ENCODE results near the gene BBOX1. TPM values are rescaled to one million over a fixed set of nuclear protein-coding genes. Genes with fewer than 3 reads are reported as not detected.

Gene BBOX1
- total and polyA plus RNA-seq, 4 donors: 2.8 to 18.4 (median 9.0) TPM

DNA sequence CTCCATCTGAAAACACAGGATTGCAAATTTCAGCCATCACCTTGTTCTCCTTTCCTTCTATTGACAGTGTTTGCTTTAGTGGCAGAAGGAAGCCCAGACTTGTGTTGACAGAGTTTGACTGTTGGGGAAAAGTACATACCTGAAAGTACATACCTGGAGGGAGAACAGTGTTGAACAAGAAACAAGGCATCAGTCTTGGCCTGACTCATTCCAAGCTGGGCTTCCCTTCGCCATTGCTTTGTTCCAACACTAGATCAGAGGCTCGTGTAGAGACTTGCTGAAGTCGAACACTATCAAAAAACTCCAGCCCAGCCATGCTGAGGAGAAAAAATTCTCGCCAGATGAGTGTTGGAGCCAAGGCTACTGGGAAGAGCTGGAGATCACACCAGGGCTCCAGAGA, 133.4 kb downstream of the BBOX1 start:
- Histone ChIP-seq H3K27ac (ENCODE audit: low read depth in 1 of 2, low read length in 2 of 2) (no peak overlapping the region), H3K9me3 (ENCODE audit: control insufficient read depth in 4 of 4, low read length in 3 of 4) (no peaks in the 10 kb centered on the region), H3K9ac (ENCODE audit: low read depth in 1 of 2, low read length in 2 of 2) (no peak overlapping the region), H3K4me3 (ENCODE audit: low read depth in 1 of 3, low read length in 3 of 3) (no peak overlapping the region), H3K4me1 (ENCODE audit: control insufficient read depth in 4 of 4, insufficient read depth in 4 of 4, low read length in 3 of 4) (peaks cover 4 to 19% (median 11%) of the 10 kb centered on the region in 4 donors), H3K27me3 (ENCODE audit: control insufficient read depth in 4 of 4, insufficient read depth in 4 of 4, low read length in 3 of 4) (no peaks in the 10 kb centered on the region), H3K36me3 (ENCODE audit: control insufficient read depth in 4 of 4, insufficient read depth in 3 of 4, low read depth in 1 of 4, low read length in 3 of 4) (no peaks in the 10 kb centered on the region)
- no peak for DNase-seq (ENCODE audit: low spot score)
- no peak for TF ChIP-seq FOXA2 (IDR thresholded peaks at IDR 0.05)
- TF ChIP-seq, protein P1, sequence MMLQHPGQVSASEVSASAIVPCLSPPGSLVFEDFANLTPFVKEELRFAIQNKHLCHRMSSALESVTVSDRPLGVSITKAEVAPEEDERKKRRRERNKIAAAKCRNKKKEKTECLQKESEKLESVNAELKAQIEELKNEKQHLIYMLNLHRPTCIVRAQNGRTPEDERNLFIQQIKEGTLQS (IDR thresholded peaks at IDR 0.05): no peak
- no peak for TF ChIP-seq RAD21 (IDR thresholded peaks at IDR 0.05)
- TF ChIP-seq EGR1 (IDR thresholded peaks at IDR 0.05; ENCODE audit: low read depth in 2 of 2): no peak
- no peak for TF ChIP-seq FOXA1 (IDR thresholded peaks at IDR 0.05)
- TF ChIP-seq RXRA (IDR thresholded peaks at IDR 0.05): no peak
- no peak for TF ChIP-seq HNF4G (IDR thresholded peaks at IDR 0.05)
- no peak for TF ChIP-seq HNF4A (conservative IDR thresholded peaks at IDR 0.05)
- TF ChIP-seq YY1 (IDR thresholded peaks at IDR 0.05): no peak
- TF ChIP-seq, protein P2, sequence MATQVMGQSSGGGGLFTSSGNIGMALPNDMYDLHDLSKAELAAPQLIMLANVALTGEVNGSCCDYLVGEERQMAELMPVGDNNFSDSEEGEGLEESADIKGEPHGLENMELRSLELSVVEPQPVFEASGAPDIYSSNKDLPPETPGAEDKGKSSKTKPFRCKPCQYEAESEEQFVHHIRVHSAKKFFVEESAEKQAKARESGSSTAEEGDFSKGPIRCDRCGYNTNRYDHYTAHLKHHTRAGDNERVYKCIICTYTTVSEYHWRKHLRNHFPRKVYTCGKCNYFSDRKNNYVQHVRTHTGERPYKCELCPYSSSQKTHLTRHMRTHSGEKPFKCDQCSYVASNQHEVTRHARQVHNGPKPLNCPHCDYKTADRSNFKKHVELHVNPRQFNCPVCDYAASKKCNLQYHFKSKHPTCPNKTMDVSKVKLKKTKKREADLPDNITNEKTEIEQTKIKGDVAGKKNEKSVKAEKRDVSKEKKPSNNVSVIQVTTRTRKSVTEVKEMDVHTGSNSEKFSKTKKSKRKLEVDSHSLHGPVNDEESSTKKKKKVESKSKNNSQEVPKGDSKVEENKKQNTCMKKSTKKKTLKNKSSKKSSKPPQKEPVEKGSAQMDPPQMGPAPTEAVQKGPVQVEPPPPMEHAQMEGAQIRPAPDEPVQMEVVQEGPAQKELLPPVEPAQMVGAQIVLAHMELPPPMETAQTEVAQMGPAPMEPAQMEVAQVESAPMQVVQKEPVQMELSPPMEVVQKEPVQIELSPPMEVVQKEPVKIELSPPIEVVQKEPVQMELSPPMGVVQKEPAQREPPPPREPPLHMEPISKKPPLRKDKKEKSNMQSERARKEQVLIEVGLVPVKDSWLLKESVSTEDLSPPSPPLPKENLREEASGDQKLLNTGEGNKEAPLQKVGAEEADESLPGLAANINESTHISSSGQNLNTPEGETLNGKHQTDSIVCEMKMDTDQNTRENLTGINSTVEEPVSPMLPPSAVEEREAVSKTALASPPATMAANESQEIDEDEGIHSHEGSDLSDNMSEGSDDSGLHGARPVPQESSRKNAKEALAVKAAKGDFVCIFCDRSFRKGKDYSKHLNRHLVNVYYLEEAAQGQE (IDR thresholded peaks at IDR 0.05): no peak
- TF ChIP-seq NR2F2 (IDR thresholded peaks at IDR 0.05): no peak
- TF ChIP-seq, protein P3, sequence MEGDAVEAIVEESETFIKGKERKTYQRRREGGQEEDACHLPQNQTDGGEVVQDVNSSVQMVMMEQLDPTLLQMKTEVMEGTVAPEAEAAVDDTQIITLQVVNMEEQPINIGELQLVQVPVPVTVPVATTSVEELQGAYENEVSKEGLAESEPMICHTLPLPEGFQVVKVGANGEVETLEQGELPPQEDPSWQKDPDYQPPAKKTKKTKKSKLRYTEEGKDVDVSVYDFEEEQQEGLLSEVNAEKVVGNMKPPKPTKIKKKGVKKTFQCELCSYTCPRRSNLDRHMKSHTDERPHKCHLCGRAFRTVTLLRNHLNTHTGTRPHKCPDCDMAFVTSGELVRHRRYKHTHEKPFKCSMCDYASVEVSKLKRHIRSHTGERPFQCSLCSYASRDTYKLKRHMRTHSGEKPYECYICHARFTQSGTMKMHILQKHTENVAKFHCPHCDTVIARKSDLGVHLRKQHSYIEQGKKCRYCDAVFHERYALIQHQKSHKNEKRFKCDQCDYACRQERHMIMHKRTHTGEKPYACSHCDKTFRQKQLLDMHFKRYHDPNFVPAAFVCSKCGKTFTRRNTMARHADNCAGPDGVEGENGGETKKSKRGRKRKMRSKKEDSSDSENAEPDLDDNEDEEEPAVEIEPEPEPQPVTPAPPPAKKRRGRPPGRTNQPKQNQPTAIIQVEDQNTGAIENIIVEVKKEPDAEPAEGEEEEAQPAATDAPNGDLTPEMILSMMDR (IDR thresholded peaks at IDR 0.05; ENCODE audit: low read depth, low read length, missing input control): no peak
- no peak for TF ChIP-seq SP1 (IDR thresholded peaks at IDR 0.05)
- TF ChIP-seq GABPA (IDR thresholded peaks at IDR 0.05 in 1 of 2, conservative IDR thresholded peaks at IDR 0.05 in 1 of 2): no peak
- TF ChIP-seq, protein P4, sequence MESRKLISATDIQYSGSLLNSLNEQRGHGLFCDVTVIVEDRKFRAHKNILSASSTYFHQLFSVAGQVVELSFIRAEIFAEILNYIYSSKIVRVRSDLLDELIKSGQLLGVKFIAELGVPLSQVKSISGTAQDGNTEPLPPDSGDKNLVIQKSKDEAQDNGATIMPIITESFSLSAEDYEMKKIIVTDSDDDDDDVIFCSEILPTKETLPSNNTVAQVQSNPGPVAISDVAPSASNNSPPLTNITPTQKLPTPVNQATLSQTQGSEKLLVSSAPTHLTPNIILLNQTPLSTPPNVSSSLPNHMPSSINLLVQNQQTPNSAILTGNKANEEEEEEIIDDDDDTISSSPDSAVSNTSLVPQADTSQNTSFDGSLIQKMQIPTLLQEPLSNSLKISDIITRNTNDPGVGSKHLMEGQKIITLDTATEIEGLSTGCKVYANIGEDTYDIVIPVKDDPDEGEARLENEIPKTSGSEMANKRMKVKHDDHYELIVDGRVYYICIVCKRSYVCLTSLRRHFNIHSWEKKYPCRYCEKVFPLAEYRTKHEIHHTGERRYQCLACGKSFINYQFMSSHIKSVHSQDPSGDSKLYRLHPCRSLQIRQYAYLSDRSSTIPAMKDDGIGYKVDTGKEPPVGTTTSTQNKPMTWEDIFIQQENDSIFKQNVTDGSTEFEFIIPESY (IDR thresholded peaks at IDR 0.05): no peak
- TF ChIP-seq JUND (IDR thresholded peaks at IDR 0.05): no peak
- no peak for TF ChIP-seq TAF1 (conservative IDR thresholded peaks at IDR 0.05)
- TF ChIP-seq, protein P5, sequence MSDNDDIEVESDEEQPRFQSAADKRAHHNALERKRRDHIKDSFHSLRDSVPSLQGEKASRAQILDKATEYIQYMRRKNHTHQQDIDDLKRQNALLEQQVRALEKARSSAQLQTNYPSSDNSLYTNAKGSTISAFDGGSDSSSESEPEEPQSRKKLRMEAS (IDR thresholded peaks at IDR 0.05): no peak
- 71% methylated on average over 4 of the region's 4 CpGs for WGBS

All from liver (tissue), 9 donors.